SK-N-SH (cell line): ENCODE data around the gene NMNAT1. TPM values are rescaled to one million over a fixed set of nuclear protein-coding genes. Genes with fewer than 3 reads are reported as not detected.

ENCODE experiments used
- CTCF ChIA-PET: fragments of 300-600, 350-600 bp; formaldehyde crosslinking; extraction: SDS; loops from one replicate; lab custom pipeline; 2021; lab: Yijun Ruan, JAX
- POLR2A ChIA-PET: fragments of 350-600 bp; sonication (Branson Sonifier 250); formaldehyde crosslinking; extraction: SDS; loops from one replicate; lab custom pipeline; 2020; ENCODE audit warnings: antibody characterized with exemption, inconsistent platforms; lab: Yijun Ruan, JAX
- DNase-seq: peaks from one replicate; pipeline ENCODE4 v3.0.0; 2012
- H2AFZ ChIP-seq: fragments of 200-600 bp; sonication (generic); 2 replicates; pipeline ENCODE4 v1.8.1; 2016; ENCODE audit warnings: antibody characterized with exemption, mild to moderate bottlenecking, low read depth
- H3F3A ChIP-seq: fragments of 200-600 bp; sonication (generic); replicated peaks from 2 replicates; pipeline ENCODE3; 2016; ENCODE audit warnings: antibody characterized with exemption, mild to moderate bottlenecking; ENCODE audit not compliant: insufficient read depth
- H3K27ac ChIP-seq, 2 experiments: fragments of 200-500 bp in 1 of 2; fragments of 200-600 bp in 1 of 2; sonication (Bioruptor generic) in 1 of 2; sonication (generic), shearing (Covaris generic) in 1 of 2; 2 replicates each; pipeline versions ENCODE4 v1.5.1 to v1.6.1; 2014 to 2016; ENCODE audit warnings: low read depth in 2 of 2, inconsistent platforms in 1 of 2, low read length in 1 of 2, mild to moderate bottlenecking in 1 of 2, mixed read lengths in 1 of 2
- H3K27me3 ChIP-seq: fragments of 200-600 bp; sonication (generic), shearing (Covaris generic); 2 replicates; pipeline ENCODE4 v1.6.1; 2016; ENCODE audit warnings: mixed run types; ENCODE audit not compliant: insufficient read depth
- H3K36me3 ChIP-seq, 2 experiments: fragments of 200-500 bp in 1 of 2; fragments of 200-600 bp in 1 of 2; sonication (Bioruptor generic) in 1 of 2; sonication (generic) in 1 of 2; replicated peaks in 1 of 2; 2 replicates each; pipeline versions ENCODE3 to v1.5.1; 2014 to 2016; ENCODE audit warnings: low read length in 1 of 2, mild to moderate bottlenecking in 1 of 2; ENCODE audit not compliant: insufficient read depth in 2 of 2, control insufficient read depth in 1 of 2
- H3K4me1 ChIP-seq, 2 experiments: fragments of 200-500 bp in 1 of 2; fragments of 200-600 bp in 1 of 2; sonication (Bioruptor generic) in 1 of 2; sonication (generic), shearing (Covaris generic) in 1 of 2; 2 replicates each; pipeline versions ENCODE4 v1.5.1 to v1.6.1; 2014 to 2016; ENCODE audit warnings: low read depth in 1 of 2, low read length in 1 of 2, mixed run types in 1 of 2; ENCODE audit not compliant: insufficient read depth in 2 of 2, control insufficient read depth in 1 of 2
- H3K4me2 ChIP-seq: fragments of 200-600 bp; sonication (generic), shearing (Covaris generic); 2 replicates; pipeline ENCODE4 v1.6.1; 2017; ENCODE audit warnings: mixed run types
- H3K4me3 ChIP-seq, 2 experiments: fragments of 200-500 bp in 1 of 2; fragments of 200-600 bp in 1 of 2; sonication (Bioruptor generic) in 1 of 2; sonication (generic), shearing (Covaris generic) in 1 of 2; 2 replicates each; pipeline versions ENCODE4 v1.5.1 to v1.8.1; 2014 to 2016; ENCODE audit warnings: low read depth in 2 of 2, inconsistent platforms in 1 of 2, low read length in 1 of 2, mild to moderate bottlenecking in 1 of 2, mixed read lengths in 1 of 2, moderate library complexity in 1 of 2
- H3K79me2 ChIP-seq: fragments of 200-600 bp; sonication (generic); 2 replicates; pipeline ENCODE4 v1.8.1; 2017; ENCODE audit warnings: mild to moderate bottlenecking; ENCODE audit not compliant: insufficient read depth
- H3K9ac ChIP-seq: fragments of 200-600 bp; sonication (generic); 2 replicates; pipeline ENCODE4 v1.6.1; 2017; ENCODE audit warnings: mixed run types
- H3K9me2 ChIP-seq: fragments of 200-600 bp; sonication (generic); 2 replicates; pipeline ENCODE4 v1.6.1; 2017; ENCODE audit warnings: mixed run types
- H3K9me3 ChIP-seq: fragments of 200-600 bp; sonication (generic); 2 replicates; pipeline ENCODE4 v1.6.1; 2017; ENCODE audit warnings: mixed run types, mild to moderate bottlenecking, moderate library complexity
- H4K20me1 ChIP-seq: fragments of 200-600 bp; sonication (generic); 2 replicates; pipeline ENCODE4 v1.6.1; 2017; ENCODE audit warnings: mild to moderate bottlenecking, mixed run types; ENCODE audit not compliant: insufficient read depth
- CTCF ChIP-seq: fragments of 200-600 bp; sonication (generic); IDR thresholded peaks from 2 replicates; pipeline ENCODE4 v1.6.1; 2017; ENCODE audit warnings: antibody characterized with exemption, mild to moderate bottlenecking, moderate library complexity
- ELF1 ChIP-seq: IDR thresholded peaks from 2 replicates; pipeline ENCODE4 v1.4.0; 2012
- EP300 ChIP-seq, 2 experiments: IDR thresholded peaks; 2 replicates each; pipeline versions ENCODE4 v1.4.0 to v1.6.1; 2012; ENCODE audit warnings: borderline replicate concordance in 1 of 2, low read depth in 1 of 2, low read length in 1 of 2
- EZH2phosphoT487 ChIP-seq: fragments of 200-600 bp; sonication (generic); IDR thresholded peaks from 2 replicates; pipeline ENCODE4 v1.6.1; 2017; ENCODE audit warnings: low read depth, mixed run types, mild to moderate bottlenecking, antibody characterized with exemption, moderate library complexity, borderline replicate concordance
- FOSL2 ChIP-seq: IDR thresholded peaks from 2 replicates; pipeline ENCODE4 v1.4.0; 2012; ENCODE audit warnings: low read depth, mild to moderate bottlenecking, moderate library complexity, borderline replicate concordance
- FOXJ3 ChIP-seq: sonication (generic); formaldehyde crosslinking; IDR thresholded peaks from 2 replicates; pipeline ENCODE4 v1.5.1; 2020; ENCODE audit warnings: mild to moderate bottlenecking, missing genetic modification reagents
- FOXM1 ChIP-seq: IDR thresholded peaks from 2 replicates; pipeline ENCODE4 v1.4.0; 2012; ENCODE audit warnings: low read depth, mild to moderate bottlenecking
- GABPA ChIP-seq: IDR thresholded peaks from 2 replicates; pipeline ENCODE4 v1.4.0; 2012; ENCODE audit warnings: low read depth, mild to moderate bottlenecking
- MEF2A ChIP-seq: IDR thresholded peaks from 2 replicates; pipeline ENCODE4 v1.4.0; 2012; ENCODE audit warnings: low read depth, borderline replicate concordance
- MXI1 ChIP-seq: IDR thresholded peaks from 2 replicates; pipeline ENCODE4 v1.6.1; 2012; ENCODE audit warnings: mild to moderate bottlenecking, low read depth, low read length, improper control_type of control experiment
- NFIC ChIP-seq: IDR thresholded peaks from 2 replicates; pipeline ENCODE4 v1.4.0; 2012; ENCODE audit warnings: borderline replicate concordance
- POLR2AphosphoS5 ChIP-seq: IDR thresholded peaks from 2 replicates; pipeline ENCODE4 v1.6.1; 2012; ENCODE audit warnings: low read depth, low read length
- RAD21 ChIP-seq: IDR thresholded peaks from 2 replicates; pipeline ENCODE4 v1.6.1; 2012; ENCODE audit warnings: mild to moderate bottlenecking, low read length
- RCOR1 ChIP-seq: fragments of 150-350 bp; IDR thresholded peaks from 2 replicates; pipeline ENCODE4 v1.6.1; 2017; ENCODE audit warnings: antibody characterized with exemption, low read length
- REST ChIP-seq: IDR thresholded peaks from 2 replicates; pipeline ENCODE4 v1.6.1; 2012; ENCODE audit warnings: mild to moderate bottlenecking, low read depth, low read length, moderate library complexity
- RXRA ChIP-seq: IDR thresholded peaks from 2 replicates; pipeline ENCODE4 v1.4.0; 2012; ENCODE audit warnings: low read depth, mild to moderate bottlenecking, borderline replicate concordance
- SIN3A ChIP-seq: IDR thresholded peaks from 2 replicates; pipeline ENCODE4 v1.6.1; 2012; ENCODE audit warnings: low read depth, mild to moderate bottlenecking, low read length, moderate library complexity, borderline replicate concordance
- SMC3 ChIP-seq: IDR thresholded peaks from 2 replicates; pipeline ENCODE4 v1.6.1; 2012; ENCODE audit warnings: low read depth, low read length, improper control_type of control experiment
- TAF1 ChIP-seq: IDR thresholded peaks from 2 replicates; pipeline ENCODE4 v1.6.1; 2012; ENCODE audit warnings: low read depth, mild to moderate bottlenecking, low read length, moderate library complexity, borderline replicate concordance
- WGBS: methylation state at CpG from one replicate; pipeline ENCODE4 v1.1.6; 2017; ENCODE audit warnings: low lambda C conversion rate; 5-methylcytosine and 5-hydroxymethylcytosine counted together
- polyA plus RNA-seq, 3 experiments: library from polyadenylated mRNA; depleted of rRNA; stranded (reverse); fragments of >200 nt; gene quantifications; 2 replicates each; pipeline ENCODE4 v1.2.3, GENCODE V29; 2012
- TF ChIP-seq, protein P1 (sequence below): IDR thresholded peaks from 2 replicates; pipeline ENCODE4; 2012

The NMNAT1 gene
- polyA plus RNA-seq, 1 of the 3 experiments (the other 2 are of a cell fraction): 7.0 TPM

GRCh38 chr1:9912264-9912936 is 30.9 kb upstream of the NMNAT1 start:
- no peak overlapping the region for H3K9ac ChIP-seq
- TF ChIP-seq NFIC: no peak
- no peak for TF ChIP-seq TAF1
- TF ChIP-seq RXRA: no peak
- TF ChIP-seq POLR2AphosphoS5: no peak
- no peak for TF ChIP-seq RAD21
- no peak for TF ChIP-seq RCOR1
- no peak for TF ChIP-seq MXI1
- TF ChIP-seq FOXM1: no peak
- TF ChIP-seq REST: no peak
- TF ChIP-seq, protein P1, sequence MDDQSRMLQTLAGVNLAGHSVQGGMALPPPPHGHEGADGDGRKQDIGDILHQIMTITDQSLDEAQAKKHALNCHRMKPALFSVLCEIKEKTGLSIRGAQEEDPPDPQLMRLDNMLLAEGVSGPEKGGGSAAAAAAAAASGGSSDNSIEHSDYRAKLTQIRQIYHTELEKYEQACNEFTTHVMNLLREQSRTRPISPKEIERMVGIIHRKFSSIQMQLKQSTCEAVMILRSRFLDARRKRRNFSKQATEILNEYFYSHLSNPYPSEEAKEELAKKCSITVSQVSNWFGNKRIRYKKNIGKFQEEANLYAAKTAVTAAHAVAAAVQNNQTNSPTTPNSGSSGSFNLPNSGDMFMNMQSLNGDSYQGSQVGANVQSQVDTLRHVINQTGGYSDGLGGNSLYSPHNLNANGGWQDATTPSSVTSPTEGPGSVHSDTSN: no peak
- TF ChIP-seq FOSL2: no peak
- no peak for TF ChIP-seq SMC3
- TF ChIP-seq ELF1: no peak
- TF ChIP-seq GABPA: no peak
- no peak for TF ChIP-seq MEF2A
- no peak for TF ChIP-seq SIN3A
- no peak for TF ChIP-seq EZH2phosphoT487
- no peak for TF ChIP-seq EP300 (IDR thresholded peaks at IDR 0.05; ENCODE audit: borderline replicate concordance in 1 of 2, low read depth in 1 of 2, low read length in 1 of 2)
- no peak for TF ChIP-seq CTCF
- TF ChIP-seq FOXJ3 (CRISPR knock-in tag): no peak
- H3K9me3 ChIP-seq: no peaks in the 10 kb centered on the region
- no peak overlapping the region for H3K27ac ChIP-seq
- DNase-seq: no peak
- H3K36me3 ChIP-seq: no peaks in the 10 kb centered on the region
- H2AFZ ChIP-seq: no peak overlapping the region
- no peaks in the 10 kb centered on the region for H4K20me1 ChIP-seq
- H3F3A ChIP-seq: peaks cover 12% of the 10 kb centered on the region
- H3K9me2 ChIP-seq: no peaks in the 10 kb centered on the region
- H3K4me2 ChIP-seq: no peak overlapping the region
- no peaks in the 10 kb centered on the region for H3K27me3 ChIP-seq
- ChIA-PET CTCF (interaction anchor here (0.5 to 1.0 kb wide), 2 partner anchors 85 to 414 kb away, joined by 3 read pairs; no protein-coding TSS in a partner anchor), POLR2A (no interaction called here)
- peaks cover 18% of the 10 kb centered on the region; the same call in 1 of the 2 replicates for H3K79me2 ChIP-seq
- 94% methylated on average over 12 of the region's 12 CpGs for WGBS
- no peak overlapping the region for H3K4me3 ChIP-seq
- H3K4me1 ChIP-seq: peaks cover 4 to 10% of the 10 kb centered on the region in 2 experiments; a peak in 2 of 4 replicates
